Glomerular visceral epithelial cell (primary cell): Measurements from ENCODE around the gene ASTL.
"Not testable (repeated sequence)": the region's sequence is repeated elsewhere in the genome, so short reads cannot be mapped to it uniquely, and the experiment has no call there.

Experiments used
- DNase-seq: peaks from one replicate; pipeline ENCODE4 v3.0.0-alpha.2; 2016; ENCODE audit errors: extremely low spot score

ASTL gene

DNA sequence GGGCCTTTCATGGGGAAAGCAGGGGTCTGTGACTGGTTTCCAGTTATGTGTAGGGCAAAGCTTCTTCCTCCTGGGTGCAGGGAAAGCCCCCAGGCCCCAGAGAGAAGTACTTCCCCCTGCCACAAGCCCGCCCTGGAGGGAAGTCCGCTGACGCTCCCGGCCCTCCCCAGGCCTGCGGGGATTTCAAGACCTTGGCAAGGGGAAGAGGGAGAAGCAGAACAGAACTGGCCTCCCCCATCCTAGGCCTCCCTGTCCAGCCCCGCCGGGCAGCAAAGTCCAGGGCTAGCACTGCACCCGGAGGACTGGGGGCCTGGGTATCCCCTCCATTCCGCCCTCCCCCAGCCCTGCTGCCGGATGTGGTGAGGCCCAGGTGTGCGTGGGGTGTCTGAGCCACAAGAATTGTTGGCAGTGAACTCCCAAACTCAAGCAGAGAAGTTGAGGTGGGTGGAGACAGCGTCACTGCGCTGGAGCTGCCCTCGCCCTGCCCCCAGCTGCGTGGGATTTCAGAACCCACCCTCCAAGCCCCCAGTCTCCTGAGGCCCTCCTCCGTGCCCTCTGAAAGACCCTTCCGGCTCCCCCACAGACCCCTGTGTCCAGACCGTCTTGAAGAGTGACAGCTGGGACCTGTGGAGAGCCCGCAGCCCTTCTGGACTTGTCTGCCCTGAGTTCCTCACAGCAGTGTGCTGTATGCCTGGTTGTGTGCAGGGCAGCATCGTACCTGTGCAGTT is 8.0 kb upstream of the ASTL start:
- DNase-seq: no peak

DNA sequence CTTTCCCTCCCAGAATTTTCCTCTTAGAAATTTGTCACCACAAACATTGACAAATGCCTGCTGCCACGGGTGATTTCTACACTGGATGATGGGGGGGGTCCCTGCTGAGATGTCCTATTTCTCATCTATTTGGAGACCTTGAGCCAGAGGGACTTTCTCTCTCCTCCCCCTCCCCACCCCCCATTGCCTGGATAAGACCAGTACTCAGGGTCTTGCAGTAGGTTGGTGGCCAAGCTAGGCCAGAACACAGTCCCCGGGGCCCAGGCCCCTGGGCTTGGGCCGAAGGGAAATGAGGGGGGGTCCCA is 7.5 kb upstream of the ASTL start:
- no peak for DNase-seq

DNA sequence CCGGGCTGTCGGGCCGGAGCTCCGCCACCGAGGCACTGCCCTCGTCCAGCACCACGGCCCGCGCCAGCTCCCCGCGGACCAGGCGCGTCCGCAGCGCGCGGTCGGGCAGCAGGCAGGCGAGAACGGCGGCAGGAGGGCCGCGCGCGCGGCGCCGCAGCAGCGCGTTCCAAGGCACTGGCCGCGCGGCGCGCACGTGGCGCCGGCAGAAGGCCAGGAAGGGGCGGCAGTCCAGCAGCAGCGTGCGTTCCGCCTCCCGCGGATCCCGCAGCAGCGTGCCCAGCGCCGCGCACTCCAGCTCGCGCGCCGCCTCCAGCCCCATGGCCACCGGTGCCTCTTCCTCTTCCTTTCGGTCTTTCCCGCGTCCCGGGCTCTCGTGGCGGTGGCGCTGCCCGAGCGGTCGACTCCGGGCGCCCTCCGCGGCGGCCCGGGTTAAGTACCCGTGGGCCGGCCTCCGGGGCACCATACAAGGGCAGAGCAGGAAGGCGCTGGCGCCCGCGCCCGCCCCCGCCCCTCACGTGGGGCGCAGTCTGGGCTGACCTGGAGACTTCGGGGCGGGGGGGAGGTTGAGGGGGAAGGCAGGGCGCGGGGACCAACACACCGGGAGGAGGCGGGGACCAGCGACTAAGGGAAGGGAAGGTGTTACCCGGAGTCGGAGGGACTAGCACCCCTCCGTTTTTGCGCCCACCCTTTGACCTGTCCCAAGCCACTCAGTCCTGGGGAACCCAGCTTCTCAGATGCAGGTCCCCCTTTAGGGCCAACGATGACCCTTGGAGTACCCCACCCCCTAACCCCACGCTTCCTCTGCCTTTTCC is 6.9 kb upstream of the ASTL start, which contains the start of gene DUSP2:
Gene DUSP2, minus strand, starts transcription at position 405 of the 812 bp plus-strand sequence. Its CDS starts 86 bp downstream, at position 319.
- DNase-seq: peak; percentile 16

DNA sequence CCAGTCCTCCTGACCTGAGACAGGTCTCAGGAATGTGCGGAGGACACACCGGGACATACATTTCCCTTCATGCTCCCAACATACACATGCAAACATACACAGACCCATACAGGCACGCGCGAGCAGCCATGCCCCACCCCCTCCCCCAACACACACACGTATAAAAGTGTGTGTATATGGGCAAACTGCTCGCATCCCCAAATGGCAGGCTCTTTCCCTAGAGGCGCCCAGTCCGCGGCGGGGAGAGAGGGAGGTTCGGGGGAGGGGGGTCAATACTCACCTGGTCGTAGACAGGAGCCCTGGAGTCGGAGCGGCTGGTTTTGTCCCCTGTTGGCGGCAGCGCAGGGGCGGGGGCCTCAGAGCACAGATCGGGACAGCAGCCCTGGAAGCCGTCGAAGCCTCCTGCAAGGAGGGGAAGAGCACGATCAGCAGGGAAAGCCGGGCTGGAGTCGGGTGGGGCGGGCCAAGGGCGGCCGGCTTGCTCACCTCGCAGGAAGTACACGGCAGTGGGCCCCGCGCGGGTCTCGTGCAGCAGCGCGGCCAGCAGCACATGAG is 6.3 kb upstream of the ASTL start:
- no peak for DNase-seq

DNA sequence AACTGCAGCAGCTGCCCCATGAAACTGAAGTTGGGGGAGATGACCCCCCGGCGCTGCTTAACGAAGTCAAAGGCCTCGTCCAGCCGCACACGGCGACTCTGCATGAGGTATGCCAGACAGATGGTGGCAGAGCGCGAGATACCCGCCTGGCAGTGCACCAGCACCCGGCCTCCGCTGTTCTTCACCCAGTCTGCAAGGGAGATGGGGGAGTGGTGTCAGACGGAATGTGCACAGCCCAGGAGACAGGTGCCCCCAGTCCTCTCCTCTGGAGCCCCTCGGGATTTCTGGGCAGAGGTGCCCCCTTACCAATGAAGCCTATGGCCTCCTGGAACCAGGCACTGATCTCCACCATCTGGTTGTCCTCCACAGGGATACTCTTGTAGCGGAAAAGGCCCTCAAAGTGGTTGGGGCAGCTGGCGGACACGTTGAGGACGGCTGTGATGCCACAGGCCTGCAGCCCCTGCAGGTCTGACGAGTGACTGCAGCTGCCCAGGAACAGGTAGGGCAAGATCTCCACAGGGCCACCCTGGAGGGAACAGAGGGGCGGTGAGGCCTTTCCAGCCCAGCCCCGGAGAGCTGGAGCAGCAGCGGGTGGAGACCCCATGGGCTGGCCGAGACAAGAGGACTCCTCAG is 5.7 kb upstream of the ASTL start:
- DNase-seq: no peak

DNA sequence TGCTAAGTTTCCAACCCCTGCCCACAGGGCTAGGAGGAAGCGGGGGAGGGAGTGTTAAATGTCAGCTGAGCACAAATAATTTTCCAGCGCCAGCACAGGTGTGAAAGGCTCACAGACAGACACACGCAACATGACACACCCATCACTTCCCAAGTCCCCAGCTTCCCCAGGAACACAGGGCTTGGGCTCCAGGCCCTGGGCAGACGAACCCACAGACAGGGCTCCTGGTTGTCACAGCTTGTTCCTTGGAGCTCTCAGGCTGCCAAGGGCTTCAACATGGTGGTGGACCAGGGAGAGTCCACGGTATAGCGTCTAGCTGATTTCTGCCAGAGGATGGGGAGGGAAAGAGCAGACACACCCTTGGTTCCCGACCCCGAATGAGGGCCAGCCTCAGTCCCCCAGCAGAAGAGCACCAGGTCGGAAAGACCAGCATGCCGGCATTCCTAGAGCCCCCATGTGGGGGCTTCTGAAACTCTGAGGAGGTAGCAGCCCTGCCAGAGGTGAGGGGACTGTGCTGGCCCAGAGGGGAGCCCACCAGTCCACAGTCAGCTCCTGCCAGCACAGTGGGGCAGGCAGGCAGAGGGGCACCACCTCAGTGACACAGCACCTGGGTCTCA is 5.0 kb upstream of the ASTL start:
- no peak for DNase-seq

DNA sequence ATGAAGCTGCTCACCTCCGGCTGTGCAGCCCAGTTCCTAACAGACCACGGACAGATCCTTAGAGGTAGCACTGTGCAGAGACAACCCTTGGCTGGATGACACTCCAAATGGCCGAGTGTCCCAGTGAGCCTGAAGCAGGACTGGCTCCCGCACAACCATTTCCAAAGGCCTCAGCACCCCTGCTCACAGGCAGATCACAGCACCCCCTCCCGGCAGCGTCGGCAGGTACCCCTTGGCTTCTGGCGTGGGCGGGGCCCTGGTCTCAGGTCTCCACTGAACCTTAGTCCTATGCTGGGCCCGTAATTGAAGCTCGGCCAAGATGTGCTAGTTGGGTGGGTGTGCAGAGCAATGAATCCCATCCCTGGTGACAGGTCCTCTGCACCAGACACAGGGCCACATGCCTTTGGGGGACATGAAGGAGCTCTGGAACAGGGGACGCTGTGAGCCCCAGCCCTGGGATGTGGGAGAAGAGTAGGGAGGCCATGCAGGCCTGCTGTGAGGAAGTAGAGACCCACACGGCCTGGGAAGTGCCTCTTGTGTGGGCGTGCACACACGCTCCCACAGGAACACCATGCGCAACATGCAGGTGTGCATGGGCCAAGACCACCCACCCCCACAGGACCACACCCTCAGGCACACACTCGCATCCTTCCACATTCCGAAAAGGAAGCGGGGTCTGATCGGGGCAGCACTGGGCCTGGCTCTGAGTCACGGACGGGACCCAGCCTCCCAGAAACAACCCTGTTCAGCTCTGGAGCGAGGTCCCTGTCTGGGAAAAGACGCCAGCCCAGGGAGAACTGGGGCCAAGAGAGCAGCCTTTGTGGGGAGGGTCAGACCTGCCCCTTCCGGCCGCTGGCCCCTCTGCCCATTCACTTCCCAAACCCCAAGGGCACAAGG is 4.2 kb upstream of the ASTL start:
- DNase-seq: no peak

DNA sequence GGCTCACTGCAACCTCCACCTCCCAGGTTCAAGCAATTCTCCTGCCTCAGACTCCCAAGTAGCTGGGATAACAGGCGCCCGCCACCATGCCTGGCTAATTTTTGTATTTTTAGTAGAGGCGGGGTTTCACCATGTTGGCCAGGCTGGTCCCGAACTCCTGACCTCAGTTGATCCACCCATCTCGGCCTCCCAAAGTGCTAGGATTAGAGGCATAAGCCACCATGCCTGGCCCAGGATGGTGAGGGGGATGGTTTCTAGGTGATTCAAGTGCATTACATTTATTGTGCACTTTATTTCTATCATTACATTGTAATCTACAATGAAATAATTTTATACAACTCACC is 3.3 kb upstream of the ASTL start:
- not testable (repeated sequence) for DNase-seq

DNA sequence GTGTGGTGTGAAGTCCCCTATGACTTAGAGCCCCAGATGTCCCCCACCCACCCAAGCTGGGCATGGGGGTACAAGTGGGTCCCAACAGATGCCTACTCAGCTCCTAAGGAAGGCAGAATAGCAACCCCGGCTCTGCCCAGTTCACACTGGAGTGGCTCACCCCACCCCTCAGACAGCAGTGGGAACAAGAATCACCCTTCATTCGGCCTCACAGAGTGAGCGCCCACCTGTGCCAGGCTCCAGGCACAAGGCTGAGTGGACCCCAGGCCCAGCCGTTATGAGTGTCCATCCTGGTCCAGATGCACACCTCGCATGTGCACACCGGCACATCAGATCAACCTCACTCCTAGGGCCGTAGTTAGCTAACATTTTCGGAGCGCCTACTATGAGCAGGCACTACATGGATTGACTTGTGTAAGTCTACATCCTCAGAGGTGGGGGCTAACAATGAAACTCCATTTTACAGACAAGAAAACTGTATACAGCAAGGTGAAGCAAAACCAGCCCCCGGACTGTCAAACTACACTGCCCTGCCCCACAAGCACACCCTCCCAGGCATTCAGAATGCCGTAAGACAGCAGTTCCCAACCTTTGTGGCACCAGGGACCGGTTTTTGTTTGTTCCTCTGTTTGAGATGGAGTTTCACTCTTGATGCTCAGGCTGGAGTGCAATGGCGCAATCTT is 2.8 kb upstream of the ASTL start:
- DNase-seq: no peak

DNA sequence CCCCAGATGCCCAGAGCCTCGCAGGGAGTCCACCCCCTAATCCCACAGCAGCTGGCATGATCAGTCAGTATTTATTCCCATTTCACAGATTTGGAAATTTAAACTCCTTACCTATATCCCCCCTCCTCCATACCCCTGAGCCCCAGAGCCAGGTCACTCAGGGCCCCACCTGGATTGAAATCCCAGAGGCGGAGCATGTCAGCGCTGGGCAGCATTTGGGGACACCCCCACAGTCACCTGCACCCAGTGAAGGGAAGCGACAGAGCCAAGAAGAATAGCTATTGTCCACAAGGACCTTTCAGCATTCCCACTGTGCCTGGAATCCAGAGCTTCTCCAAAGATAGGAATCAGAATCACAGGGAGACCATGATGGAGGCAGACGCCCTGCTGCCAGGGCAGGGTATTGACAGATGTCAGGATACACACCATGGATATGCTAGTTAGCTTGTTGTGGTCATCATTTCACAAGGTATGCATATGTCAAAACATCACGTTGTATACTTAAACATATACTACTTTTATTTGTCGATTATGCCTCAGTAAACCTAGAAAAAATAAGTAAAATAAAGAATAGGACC is 968 bp upstream of the ASTL start:
- DNase-seq: no peak

DNA sequence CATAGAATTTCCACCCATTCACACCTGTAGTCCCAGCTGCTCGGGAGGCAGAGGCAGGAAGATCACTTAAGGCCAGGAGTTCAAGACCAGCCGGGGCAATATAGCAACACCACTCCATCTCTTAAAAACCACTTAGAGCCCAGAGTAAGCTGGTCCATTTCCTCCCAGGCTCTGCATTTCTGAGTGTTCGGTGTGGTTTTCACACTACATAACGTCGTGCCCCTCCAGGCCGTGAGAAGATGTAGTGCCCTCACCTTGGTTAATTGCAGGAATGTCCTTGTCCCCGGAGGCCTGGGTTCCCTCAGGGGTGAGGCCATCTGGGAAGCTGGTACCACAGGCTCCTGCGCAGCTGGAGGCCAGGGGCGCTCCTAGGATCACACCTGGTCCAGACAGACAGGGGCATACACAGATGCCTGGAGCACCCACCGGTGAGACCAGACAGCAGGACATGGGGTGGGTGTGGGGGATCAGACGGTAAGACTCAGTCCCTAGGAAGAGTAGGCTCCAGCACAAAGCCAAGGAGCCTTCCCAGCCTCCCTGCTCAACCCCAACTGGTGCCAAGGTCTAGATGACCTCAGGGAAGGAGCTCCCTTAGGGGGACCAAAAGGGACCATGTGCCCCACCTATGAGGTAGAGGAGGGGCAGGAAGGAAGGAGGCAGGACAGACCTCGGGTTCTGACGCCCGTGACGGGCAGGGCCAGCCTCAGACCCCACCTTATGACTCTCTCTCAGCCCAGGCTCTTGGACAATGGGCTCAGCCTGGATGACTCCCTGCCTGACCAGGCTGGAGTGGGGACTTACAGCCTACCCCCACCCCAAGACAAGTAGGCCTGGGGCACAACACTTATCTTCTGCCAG is 752 bp downstream of the ASTL start:
- DNase-seq: no peak

DNA sequence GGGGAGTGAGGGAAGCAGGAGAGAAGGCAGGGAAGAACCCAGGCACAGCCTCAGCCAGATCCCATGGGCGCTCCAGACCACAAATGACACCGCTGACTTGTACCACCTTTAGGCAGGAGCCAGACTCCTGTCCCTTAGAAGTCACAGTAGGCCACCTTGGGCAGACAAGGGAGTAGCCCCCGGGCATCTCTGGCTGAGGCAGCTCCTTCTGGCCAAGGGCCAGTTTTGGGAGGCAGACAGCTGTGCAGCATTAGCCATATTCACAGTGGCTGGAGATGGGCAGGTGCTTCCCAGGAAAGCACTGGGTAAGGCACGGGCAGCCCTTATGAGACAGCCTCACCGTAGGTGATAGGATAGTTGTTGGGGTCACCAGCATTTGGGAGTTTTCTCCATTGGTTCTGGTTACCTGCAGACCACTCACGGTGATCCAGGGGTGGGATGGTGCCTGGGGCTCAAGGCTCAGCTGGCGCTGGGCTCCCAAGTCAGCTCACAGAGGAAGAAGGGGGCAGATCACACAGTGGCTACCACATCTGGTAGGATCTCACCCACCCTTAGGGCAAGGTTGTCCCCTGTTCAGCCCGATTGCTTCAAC is 2.1 kb downstream of the ASTL start:
- no peak for DNase-seq

DNA sequence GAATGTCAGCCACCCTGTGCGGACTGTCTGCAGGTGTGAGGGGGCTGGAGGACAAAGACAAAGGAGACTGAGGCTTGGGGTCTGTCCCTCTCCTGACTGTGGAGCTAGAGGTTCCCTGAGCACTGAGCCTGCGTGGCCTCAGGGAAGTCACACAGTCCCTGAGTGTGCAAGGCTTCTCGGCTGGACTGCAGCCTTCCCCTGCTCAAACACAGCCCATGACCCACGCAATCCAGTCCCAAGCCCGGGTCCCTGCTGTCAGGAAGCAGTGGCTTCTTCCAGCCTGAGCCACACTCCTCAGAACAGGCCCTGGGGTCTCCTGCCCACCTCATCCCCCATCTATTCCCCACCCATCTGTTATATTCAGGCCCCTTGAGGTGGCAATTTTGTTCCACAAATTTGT is 2.7 kb downstream of the ASTL start:
- no peak for DNase-seq

DNA sequence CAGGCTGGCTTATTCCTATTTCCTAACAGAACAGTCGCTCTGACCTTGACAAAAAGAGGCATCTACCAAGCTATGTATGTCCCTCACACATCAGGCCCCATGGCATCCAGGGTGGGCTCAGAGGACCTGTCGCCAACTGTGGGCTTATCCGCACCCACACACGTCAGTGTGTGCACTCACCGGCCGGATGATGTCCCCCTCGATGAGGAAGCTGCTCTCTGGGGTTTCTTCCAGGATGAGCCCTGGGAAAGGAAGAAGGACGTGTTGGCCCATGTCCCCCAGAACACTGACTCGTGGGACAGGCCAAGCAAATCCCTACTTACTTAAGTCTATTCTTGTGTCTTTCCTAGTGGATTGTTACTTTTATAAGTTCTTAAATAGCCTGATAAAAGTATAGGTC is 3.1 kb downstream of the ASTL start:
- DNase-seq: no peak

DNA sequence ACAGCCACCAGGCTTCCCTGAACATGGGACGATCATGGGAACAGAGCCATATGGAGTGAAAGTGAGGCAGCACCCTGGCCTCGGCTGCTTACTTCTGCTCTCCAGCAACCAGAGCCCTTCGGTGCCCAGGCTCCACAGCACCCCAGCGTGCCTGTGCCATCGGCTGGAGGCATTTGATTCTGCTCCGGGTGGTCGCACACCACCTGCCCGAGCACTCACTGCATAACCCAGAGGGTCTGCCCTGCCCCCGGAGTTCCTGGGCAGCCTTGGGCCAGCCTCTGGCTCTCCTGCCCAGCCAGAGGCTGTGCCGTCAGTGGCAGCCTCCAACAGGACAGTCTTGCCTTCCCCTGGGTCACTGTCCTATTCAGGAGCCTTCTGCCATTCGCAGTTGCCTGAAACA is 3.9 kb downstream of the ASTL start:
- DNase-seq: no peak

DNA sequence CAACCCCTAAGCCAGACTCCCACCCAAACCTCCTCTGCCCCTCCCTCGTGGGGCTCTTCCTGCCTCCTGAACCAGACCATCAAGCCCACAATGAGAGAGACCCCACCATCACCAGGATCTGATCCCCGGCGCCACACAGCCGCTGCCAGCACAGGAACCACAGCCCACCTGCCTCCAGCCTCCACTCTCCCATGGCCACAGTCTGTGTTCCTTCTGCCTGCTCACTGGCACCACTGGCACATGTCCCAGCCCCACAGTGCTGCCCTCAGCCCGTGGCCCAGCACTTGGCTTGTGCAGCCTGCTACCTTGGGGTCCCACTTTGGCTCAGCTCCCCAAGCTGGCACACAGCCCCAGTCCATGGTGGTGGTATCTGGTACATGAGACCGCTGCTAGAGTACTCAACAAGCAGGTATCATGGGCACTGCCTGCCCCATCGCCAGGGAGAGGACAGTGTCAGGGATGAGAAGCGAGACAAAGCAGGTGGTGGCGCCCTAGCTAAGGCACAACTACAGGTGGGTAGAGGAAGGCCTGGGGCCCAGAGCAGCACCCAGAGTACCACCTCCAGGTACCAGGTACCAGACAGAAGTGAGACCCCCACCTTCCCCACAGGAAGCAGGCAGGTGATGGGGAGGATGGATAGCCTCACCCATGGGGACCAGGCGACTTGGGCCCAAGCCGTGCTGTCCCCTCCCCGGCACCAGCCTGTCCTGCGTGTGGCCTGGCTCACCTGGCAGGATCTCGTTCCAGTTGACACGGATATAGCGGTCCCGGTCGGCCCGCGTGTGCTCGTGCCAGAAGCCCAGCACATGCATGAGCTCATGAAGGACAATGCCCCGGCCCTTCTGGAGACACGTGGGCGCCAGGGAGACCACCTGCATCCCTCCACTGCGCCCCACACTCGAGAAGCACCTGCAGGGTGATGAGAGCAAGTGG is 6.2 kb downstream of the ASTL start:
- DNase-seq: no peak

DNA sequence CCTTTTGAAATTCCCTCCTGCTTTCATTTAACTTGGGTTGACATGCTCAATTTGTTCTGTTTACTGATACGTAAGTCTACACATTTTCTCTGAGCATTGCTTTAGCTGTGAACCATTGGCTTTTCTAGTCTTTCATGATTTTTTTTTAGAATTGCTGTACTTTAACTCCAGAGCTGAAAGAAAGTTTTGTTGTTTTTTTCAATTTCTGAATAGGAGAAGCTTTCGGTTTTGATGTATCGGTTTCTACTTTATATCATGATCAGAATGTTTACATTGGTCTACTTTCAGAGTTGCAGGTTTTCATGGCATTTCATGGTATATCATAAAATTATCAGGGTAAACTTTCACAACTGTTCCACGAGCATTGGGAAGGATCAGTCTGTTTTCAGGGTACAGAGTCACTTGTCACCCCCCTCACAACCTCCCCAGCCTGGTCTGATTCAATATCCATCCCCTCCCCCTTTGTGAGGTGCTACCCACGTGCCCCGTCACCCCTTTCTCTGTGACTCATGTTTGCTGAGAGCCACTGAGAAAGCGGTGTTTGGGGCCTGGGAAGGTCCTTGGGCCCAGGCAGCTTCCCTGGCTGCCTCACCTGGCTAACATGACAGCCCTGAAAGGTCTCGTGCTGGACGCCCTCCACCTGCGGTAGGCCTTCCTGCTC is 7.0 kb downstream of the ASTL start:
- DNase-seq: no peak
